GM12864 (cell line): Measurements from ENCODE around the gene TSPAN5.

Experiments used
- DNase-seq: peaks from one replicate; pipeline ENCODE4 v3.0.0-alpha.2; 2011; ENCODE audit warnings: low read depth
- H3K4me3 ChIP-seq: 2 replicates; pipeline ENCODE4 v1.5.1; 2011; ENCODE audit warnings: mild to moderate bottlenecking, low read depth, low read length, control low read depth
- CTCF ChIP-seq: IDR thresholded peaks from 2 replicates; pipeline ENCODE4 v1.5.1; 2011; ENCODE audit warnings: low read depth, mild to moderate bottlenecking, moderate library complexity, low read length, control low read depth, inconsistent platforms; ENCODE audit errors: missing control alignments

TSPAN5 gene

GRCh38 chr4:98627531-98628257, 30.7 kb downstream of the TSPAN5 start:
- no peak overlapping the region for H3K4me3 ChIP-seq
- no peak for TF ChIP-seq CTCF
- DNase-seq, result no peak

GRCh38 chr4:98626350-98626749, 32.1 kb downstream of the TSPAN5 start:
- DNase-seq, result no peak
- no peak for TF ChIP-seq CTCF
- H3K4me3 ChIP-seq, result no peak overlapping the region

- TF ChIP-seq CTCF, result no peak
- DNase-seq, result no peak
- no peak overlapping the region for H3K4me3 ChIP-seq
Measured at GRCh38 chr4:98625920-98626319, 32.5 kb downstream of the TSPAN5 start.

- DNase-seq, result no peak
- TF ChIP-seq CTCF, result no peak
- H3K4me3 ChIP-seq, result no peak overlapping the region
Measured at GRCh38 chr4:98625399-98625798, 33.0 kb downstream of the TSPAN5 start.

GRCh38 chr4:98624642-98625041, 33.8 kb downstream of the TSPAN5 start:
- DNase-seq, result no peak
- H3K4me3 ChIP-seq, result no peak overlapping the region
- no peak for TF ChIP-seq CTCF

GRCh38 chr4:98624144-98624543, 34.3 kb downstream of the TSPAN5 start:
- TF ChIP-seq CTCF, result no peak
- no peak overlapping the region for H3K4me3 ChIP-seq
- DNase-seq, result no peak
